IMR-90 (cell line): ENCODE results near the gene CTNND2. TPM values are rescaled to one million over a fixed set of nuclear protein-coding genes. Genes with fewer than 3 reads are reported as not detected.

Experiments
- ATAC-seq: fragments of 200-7000 bp; cut with Tn5 transposase; 2 replicates; pipeline ENCODE4 v1.9.1; 2020; ENCODE audit warnings: low read depth, mild to moderate bottlenecking, moderate library complexity
- BruUV-seq: library from RNA; stranded (reverse); fragments of 400-500 nt; replicated peaks from 2 replicates; lab custom pipeline; 2021; lab: Mats Ljungman, UMichigan
- CTCF ChIA-PET: fragments of 300-600 bp; formaldehyde crosslinking; extraction: SDS; loops from one replicate; lab custom pipeline; 2021; ENCODE audit warnings: antibody characterized with exemption; lab: Yijun Ruan, JAX
- POLR2A ChIA-PET: fragments of 300-600 bp; sonication (Branson Sonifier 250); formaldehyde crosslinking; loops from one replicate; lab custom pipeline; 2022; ENCODE audit warnings: antibody characterized with exemption; ENCODE audit not compliant: unreplicated experiment; lab: Charles Lee
- DNase-seq: peaks from one replicate; pipeline ENCODE4 v3.0.0; 2013
- H2AFZ ChIP-seq: replicated peaks from 2 replicates; pipeline ENCODE3; 2013; ENCODE audit warnings: low read length, mild to moderate bottlenecking; ENCODE audit not compliant: poor library complexity
- H2AK5ac ChIP-seq: 2 replicates; pipeline ENCODE4 v1.6.1; 2013; ENCODE audit warnings: low read depth, low read length, inconsistent platforms
- H2AK9ac ChIP-seq: replicated peaks from 2 replicates; pipeline ENCODE3; 2013; ENCODE audit warnings: mild to moderate bottlenecking, low read depth, low read length, moderate library complexity; ENCODE audit not compliant: poor library complexity
- H2BK120ac ChIP-seq: 2 replicates; pipeline ENCODE4 v1.6.1; 2013; ENCODE audit warnings: low read depth, low read length, inconsistent platforms
- H2BK15ac ChIP-seq: 3 replicates; pipeline ENCODE4 v1.6.1; 2013; ENCODE audit warnings: low read depth, low read length, inconsistent platforms
- H2BK20ac ChIP-seq: 2 replicates; pipeline ENCODE4 v1.6.1; 2013; ENCODE audit warnings: low read depth, mild to moderate bottlenecking, inconsistent platforms, low read length, moderate library complexity
- H2BK5ac ChIP-seq: 2 replicates; pipeline ENCODE4 v1.6.1; 2013; ENCODE audit warnings: mild to moderate bottlenecking, low read depth, low read length, inconsistent platforms; ENCODE audit not compliant: poor library complexity, severe bottlenecking
- H3K14ac ChIP-seq: replicated peaks from 2 replicates; pipeline ENCODE4 v1.6.1; 2013; ENCODE audit warnings: low read depth, low read length, inconsistent platforms
- H3K18ac ChIP-seq: 2 replicates; pipeline ENCODE4 v1.6.1; 2013; ENCODE audit warnings: low read depth, low read length, control low read depth
- H3K23ac ChIP-seq: 2 replicates; pipeline ENCODE4 v1.6.1; 2013; ENCODE audit warnings: low read depth, low read length, inconsistent platforms
- H3K27ac ChIP-seq: 2 replicates; pipeline ENCODE4 v1.5.1; 2013; ENCODE audit warnings: mild to moderate bottlenecking, control low read depth, low read length; ENCODE audit not compliant: insufficient read depth
- H3K27me3 ChIP-seq: 2 replicates; pipeline ENCODE4 v1.6.1; 2013; ENCODE audit warnings: low read length; ENCODE audit not compliant: control insufficient read depth, insufficient read depth
- H3K36me3 ChIP-seq: 2 replicates; pipeline ENCODE4 v1.6.1; 2013; ENCODE audit warnings: low read length, mixed read lengths; ENCODE audit not compliant: control insufficient read depth, insufficient read depth
- H3K4ac ChIP-seq: 2 replicates; pipeline ENCODE4 v1.6.1; 2013; ENCODE audit warnings: low read depth, low read length, inconsistent platforms
- H3K4me1 ChIP-seq: 2 replicates; pipeline ENCODE4 v1.6.1; 2013; ENCODE audit warnings: low read length, mixed read lengths; ENCODE audit not compliant: control insufficient read depth, insufficient read depth
- H3K4me2 ChIP-seq: 2 replicates; pipeline ENCODE4 v1.6.1; 2013; ENCODE audit warnings: low read depth, mild to moderate bottlenecking, control low read depth, low read length, moderate library complexity
- H3K4me3 ChIP-seq: 2 replicates; pipeline ENCODE4 v1.5.1; 2013; ENCODE audit warnings: low read depth, mild to moderate bottlenecking, control low read depth, low read length, moderate library complexity; ENCODE audit not compliant: insufficient read depth
- H3K56ac ChIP-seq: 2 replicates; pipeline ENCODE4 v1.6.1; 2013; ENCODE audit warnings: low read length, inconsistent platforms; ENCODE audit not compliant: insufficient read depth; ENCODE audit errors: extremely low read depth
- H3K79me1 ChIP-seq, 2 experiments: 2 replicates each; pipeline ENCODE4 v1.6.1; 2013; ENCODE audit warnings: low read length in 2 of 2, inconsistent platforms in 1 of 2, low read depth in 1 of 2
- H3K9ac ChIP-seq: 2 replicates; pipeline ENCODE4 v1.6.1; 2013; ENCODE audit warnings: low read depth, low read length, control low read depth
- H3K9me1 ChIP-seq: 2 replicates; pipeline ENCODE4 v1.6.1; 2013; ENCODE audit warnings: low read length, inconsistent platforms; ENCODE audit not compliant: insufficient read depth
- H3K9me3 ChIP-seq: 2 replicates; pipeline ENCODE4 v1.6.1; 2013; ENCODE audit warnings: low read length; ENCODE audit not compliant: control insufficient read depth, insufficient read depth
- H4K20me1 ChIP-seq: 2 replicates; pipeline ENCODE4 v1.6.1; 2013; ENCODE audit warnings: low read length, inconsistent platforms; ENCODE audit not compliant: insufficient read depth
- H4K5ac ChIP-seq: 2 replicates; pipeline ENCODE4 v1.6.1; 2013; ENCODE audit warnings: mild to moderate bottlenecking, low read depth, low read length, control low read depth
- H4K8ac ChIP-seq, 2 experiments: 2 replicates each; pipeline ENCODE4 v1.6.1; 2013; ENCODE audit warnings: low read depth in 2 of 2, low read length in 2 of 2, control low read depth in 1 of 2, inconsistent platforms in 1 of 2
- H4K91ac ChIP-seq: 2 replicates; pipeline ENCODE4 v1.6.1; 2013; ENCODE audit warnings: low read depth, low read length, inconsistent platforms; ENCODE audit not compliant: insufficient read depth
- BHLHE40 ChIP-seq: fragments of 150-350 bp; IDR thresholded peaks from 2 replicates; pipeline ENCODE4 v1.6.1; 2016; ENCODE audit warnings: mild to moderate bottlenecking, low read depth, low read length
- CHD1 ChIP-seq: IDR thresholded peaks from 2 replicates; pipeline ENCODE4 v1.6.1; 2012; ENCODE audit warnings: low read depth, low read length, improper control_type of control experiment
- MAFK ChIP-seq: IDR thresholded peaks from 2 replicates; pipeline ENCODE4 v1.6.1; 2012; ENCODE audit warnings: low read depth, low read length, improper control_type of control experiment
- NFE2L2 ChIP-seq: fragments of 150-350 bp; IDR thresholded peaks from 2 replicates; pipeline ENCODE4 v1.6.1; 2016; ENCODE audit warnings: low read depth, mild to moderate bottlenecking, low read length
- RFX5 ChIP-seq: IDR thresholded peaks from 2 replicates; pipeline ENCODE4 v1.8.0; 2012; ENCODE audit warnings: low read depth, mild to moderate bottlenecking, low read length, moderate library complexity
- WGBS, 2 experiments: methylation state at CpG; one replicate each; pipeline versions ENCODE4 v1.1.5 to v1.1.7; 2013; ENCODE audit warnings: missing lambda C conversion rate in 2 of 2; ENCODE audit not compliant: insufficient read length in 1 of 2; ENCODE audit errors: extremely low coverage in 2 of 2; 5-methylcytosine and 5-hydroxymethylcytosine counted together
- dilution Hi-C: fragments of 300-500 bp; cut with HindIII; formaldehyde crosslinking; loops from one replicate; pipeline ENCODE4 v1.14.3; 2018; ENCODE audit warnings: low sequenced_read_pairs; ENCODE audit not compliant: unreplicated experiment
- in situ Hi-C: fragments of 300-500 bp; cut with MboI; formaldehyde crosslinking; loops from 3 replicates; pipeline ENCODE4 v1.14.3; 2019; ENCODE audit warnings: low sequenced_read_pairs, inconsistent platforms, mixed read lengths
- intact Hi-C: fragments of 100-400 bp; cut with micrococcal nuclease; formaldehyde crosslinking; loops from 2 replicates; pipeline ENCODE4 v1.10.0; 2022
- polyA plus RNA-seq, 3 experiments: library from polyadenylated mRNA; depleted of rRNA; stranded (reverse); fragments of >200 nt; gene quantifications; 2 replicates each; pipeline ENCODE4 v1.2.3, GENCODE V29; 2012; ENCODE audit warnings: low replicate concordance in 1 of 3
- total RNA-seq: library from RNA; depleted of rRNA; stranded (reverse); fragments of >200 nt; gene quantifications from 2 replicates; pipeline ENCODE4 v1.2.3, GENCODE V29; 2012
- TF ChIP-seq, protein P1 (sequence below): fragments of 150-350 bp; IDR thresholded peaks from 2 replicates; pipeline ENCODE4 v1.6.1; 2016; ENCODE audit warnings: low read depth, mild to moderate bottlenecking, low read length, moderate library complexity, borderline replicate concordance
- TF ChIP-seq, protein P2 (sequence below): fragments of 150-350 bp; IDR thresholded peaks from 2 replicates; pipeline ENCODE4 v1.6.1; 2017; ENCODE audit warnings: mild to moderate bottlenecking, antibody characterized with exemption, low read length, low read depth

CTNND2 gene
- total and polyA plus RNA-seq, 2 of the 4 experiments (the other 2 are of a cell fraction), result not detected

DNA sequence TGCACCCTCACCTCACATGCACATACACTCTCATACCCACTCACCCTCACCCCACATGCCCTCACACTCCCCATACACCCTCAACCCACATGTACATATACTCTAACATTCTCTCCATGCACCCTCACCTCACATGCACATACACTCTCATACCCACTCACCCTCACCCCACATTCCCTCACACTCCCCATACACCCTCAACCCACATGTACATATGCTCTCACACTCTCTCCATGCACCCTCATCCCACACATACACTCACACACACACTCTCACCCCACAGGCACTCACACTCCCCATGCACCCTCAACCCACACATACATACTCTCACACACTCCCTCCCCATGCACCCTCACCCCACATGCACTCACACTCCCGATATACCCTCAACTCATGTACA is 593.0 kb downstream of the CTNND2 start:
- Histone ChIP-seq H4K91ac (no peak overlapping the region), H2BK20ac (no peak overlapping the region), H3K27ac (no peak overlapping the region), H2AFZ (no peak overlapping the region), H3K56ac (no peak overlapping the region), H2BK120ac (no peak overlapping the region), H3K9me3 (no peaks in the 10 kb centered on the region; the same call in 1 of the 2 replicates), H2BK15ac (no peak overlapping the region), H3K9me1 (no peaks in the 10 kb centered on the region), H4K20me1 (no peaks in the 10 kb centered on the region), H4K5ac (no peak overlapping the region), H3K4me1 (no peaks in the 10 kb centered on the region), H3K36me3 (no peaks in the 10 kb centered on the region), H3K27me3 (no peaks in the 10 kb centered on the region), H3K4ac (no peak overlapping the region), H2AK5ac (no peak overlapping the region), H3K14ac (no peak overlapping the region), H2AK9ac (no peak overlapping the region), H4K8ac (no peak overlapping the region), H3K9ac (no peak overlapping the region), H3K23ac (no peak overlapping the region), H3K4me2 (no peak overlapping the region), H2BK5ac (peak overlapping the region; percentile 65), H3K79me1 (no peaks in the 10 kb centered on the region), H3K18ac (no peak overlapping the region), H3K4me3 (no peak overlapping the region)
- CTCF ChIA-PET, result no interaction called here
- TF ChIP-seq MAFK, result no peak
- TF ChIP-seq, protein P1, sequence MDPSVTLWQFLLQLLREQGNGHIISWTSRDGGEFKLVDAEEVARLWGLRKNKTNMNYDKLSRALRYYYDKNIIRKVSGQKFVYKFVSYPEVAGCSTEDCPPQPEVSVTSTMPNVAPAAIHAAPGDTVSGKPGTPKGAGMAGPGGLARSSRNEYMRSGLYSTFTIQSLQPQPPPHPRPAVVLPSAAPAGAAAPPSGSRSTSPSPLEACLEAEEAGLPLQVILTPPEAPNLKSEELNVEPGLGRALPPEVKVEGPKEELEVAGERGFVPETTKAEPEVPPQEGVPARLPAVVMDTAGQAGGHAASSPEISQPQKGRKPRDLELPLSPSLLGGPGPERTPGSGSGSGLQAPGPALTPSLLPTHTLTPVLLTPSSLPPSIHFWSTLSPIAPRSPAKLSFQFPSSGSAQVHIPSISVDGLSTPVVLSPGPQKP, result no peak
- TF ChIP-seq, protein P2, sequence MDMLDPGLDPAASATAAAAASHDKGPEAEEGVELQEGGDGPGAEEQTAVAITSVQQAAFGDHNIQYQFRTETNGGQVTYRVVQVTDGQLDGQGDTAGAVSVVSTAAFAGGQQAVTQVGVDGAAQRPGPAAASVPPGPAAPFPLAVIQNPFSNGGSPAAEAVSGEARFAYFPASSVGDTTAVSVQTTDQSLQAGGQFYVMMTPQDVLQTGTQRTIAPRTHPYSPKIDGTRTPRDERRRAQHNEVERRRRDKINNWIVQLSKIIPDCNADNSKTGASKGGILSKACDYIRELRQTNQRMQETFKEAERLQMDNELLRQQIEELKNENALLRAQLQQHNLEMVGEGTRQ, result no peak
- no peak for TF ChIP-seq CHD1
- no peak for TF ChIP-seq RFX5
- no peak for TF ChIP-seq BHLHE40
- no peak for TF ChIP-seq NFE2L2
- POLR2A ChIA-PET, result no interaction called here
- BruUV-seq, result no TSS peak
- DNase-seq, result no peak
- 23% methylated on average over 1 of the region's 1 CpG; no CpG with 5 or more reads in 1 of the 2 experiments for WGBS, 2 experiments
- in situ Hi-C loops (no loop called here), intact Hi-C loops (no loop called here), dilution Hi-C loops (no loop called here)
- no peak for ATAC-seq
